Breast epithelium (tissue), 3 donors: ENCODE results near the gene SFMBT2.

Experiments
- CTCF ChIP-seq, 3 donors: fragments of 450-650 bp; IDR thresholded peaks; one replicate each; pipeline ENCODE4 v1.5.1; 2016 to 2017; ENCODE audit warnings: antibody characterized with exemption in 3 of 3, mild to moderate bottlenecking in 3 of 3, moderate library complexity in 3 of 3
- POLR2A ChIP-seq: fragments of 450-650 bp; IDR thresholded peaks from one replicate; pipeline ENCODE4 v1.6.1; 2016; ENCODE audit warnings: antibody characterized with exemption, mild to moderate bottlenecking, moderate library complexity

- TF ChIP-seq CTCF (IDR thresholded peaks at IDR 0.05) (no peak), POLR2A (no peak)
Measured at GRCh38 chr10:7192061-7192460, 218.8 kb downstream of the SFMBT2 start.
